SKM-1 treated with dmso at 0.1 percent for 144 hours (cell line): ENCODE results near the gene NCS1.

Experiments used
- DNase-seq: peaks from one replicate; lab custom pipeline; 2025; ENCODE audit not compliant: unreplicated experiment; lab: John Stamatoyannopoulos, UW

Gene NCS1

GRCh38 chr9:130212543-130213297 lies 40.5 kb downstream of the NCS1 start:
- DNase-seq = no peak

DNA sequence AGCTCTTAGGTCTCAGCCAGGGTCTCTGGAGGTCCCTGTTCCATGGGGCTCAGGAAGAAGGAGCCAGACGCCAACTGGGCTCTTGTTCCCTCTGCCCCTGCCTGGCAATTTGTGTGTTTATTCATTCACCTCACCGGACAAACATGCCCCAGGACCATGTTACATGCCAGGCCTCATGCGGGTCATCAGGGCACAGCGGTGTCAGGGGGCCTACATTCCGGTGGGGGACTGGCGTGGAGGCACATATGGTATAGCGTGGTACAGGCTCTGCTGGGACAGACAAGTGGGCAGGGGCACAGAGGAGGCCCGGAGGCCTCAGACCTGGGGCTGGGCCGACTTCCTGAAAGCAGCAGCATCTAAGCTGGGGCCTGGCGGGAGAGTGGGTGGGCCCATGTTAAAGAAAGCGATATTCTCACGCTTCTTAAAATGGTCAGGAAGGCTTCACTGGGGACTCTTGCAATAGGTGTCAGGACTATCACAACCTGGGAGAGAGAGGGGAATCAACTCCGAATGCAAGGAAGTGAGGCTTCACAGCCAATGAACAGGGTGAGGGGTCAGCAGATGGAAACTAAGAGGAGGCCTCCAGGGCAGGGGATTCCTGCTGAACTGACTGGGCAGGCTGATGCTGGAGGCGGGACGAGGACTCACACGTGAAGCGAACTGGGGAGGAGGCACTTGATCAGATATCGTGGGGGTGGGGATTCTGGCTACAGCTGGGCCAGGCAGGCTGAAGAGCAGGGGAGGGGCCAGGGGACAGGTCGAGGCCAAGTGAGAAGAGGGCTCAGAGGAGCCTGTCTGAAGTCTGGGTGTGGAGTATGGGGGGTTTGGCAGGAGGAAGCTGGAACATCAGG lies 41.9 kb downstream of the NCS1 start:
- no peak for DNase-seq

DNA sequence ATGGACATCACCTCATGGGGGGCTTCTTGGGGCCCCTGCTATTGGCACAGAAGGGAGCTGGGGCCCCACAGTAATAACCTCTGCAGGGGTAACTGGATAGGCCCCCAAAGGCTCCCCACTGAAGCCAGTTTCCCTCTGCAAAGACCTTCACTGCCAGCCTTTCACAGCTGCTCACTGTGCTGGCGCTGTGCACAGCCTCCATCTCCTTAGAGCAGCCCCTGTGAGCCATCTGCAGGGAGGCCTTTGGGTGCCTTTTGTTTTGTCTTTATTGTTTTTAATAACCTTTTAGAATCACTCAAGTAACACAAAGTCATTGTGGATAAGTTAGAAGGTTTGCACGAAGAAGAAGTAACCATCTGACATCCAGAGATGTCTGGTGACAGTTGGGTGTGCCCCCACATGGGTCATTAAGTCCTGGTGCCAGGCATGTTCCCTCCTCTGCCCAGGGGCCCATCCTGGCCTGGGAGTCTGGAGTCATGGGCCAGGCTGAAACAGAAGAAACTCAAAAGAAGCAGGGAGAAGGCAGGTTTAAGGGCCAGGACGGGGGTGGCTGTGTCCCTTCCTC lies 42.7 kb downstream of the NCS1 start:
- DNase-seq = no peak

DNA sequence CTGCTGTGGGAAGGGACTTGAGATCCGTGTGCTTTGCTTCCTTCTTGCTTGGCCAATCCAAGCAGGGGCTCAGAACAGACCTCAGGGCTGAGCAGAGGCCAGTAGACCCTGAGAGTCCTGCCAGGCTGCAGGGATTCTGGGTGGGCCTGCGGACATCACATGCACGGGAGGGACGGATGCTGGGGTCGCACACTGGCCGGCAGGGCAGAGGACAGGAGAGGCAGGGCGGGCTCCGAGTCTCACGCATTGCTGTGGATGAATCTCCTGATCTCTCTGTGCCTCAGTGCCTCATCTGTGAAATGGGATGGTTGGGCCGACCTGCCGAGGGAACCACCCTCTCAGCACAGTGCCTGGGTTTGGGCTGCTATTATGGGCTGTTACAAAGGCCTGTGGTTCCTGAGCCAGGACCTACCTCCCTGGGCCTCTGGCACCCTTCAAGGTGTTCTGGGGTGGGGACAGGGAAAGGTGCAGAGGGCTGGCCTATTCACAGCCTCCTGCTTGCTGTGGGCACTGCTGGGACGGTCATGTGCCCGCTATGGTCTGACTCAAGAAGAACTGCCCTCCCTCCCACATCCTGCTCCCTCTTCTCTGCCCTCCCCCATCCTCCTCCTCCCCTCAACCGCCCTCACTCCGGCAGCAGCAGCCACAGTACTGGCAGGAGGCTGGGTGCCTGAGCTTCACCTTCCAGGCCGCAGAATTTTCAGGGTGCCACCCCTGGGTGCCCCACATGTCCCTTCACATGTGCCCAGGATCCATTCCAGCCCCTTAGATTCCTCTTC lies 43.3 kb downstream of the NCS1 start:
- no peak for DNase-seq

GRCh38 chr9:130217838-130218237 lies 45.6 kb downstream of the NCS1 start:
- DNase-seq = no peak

DNA sequence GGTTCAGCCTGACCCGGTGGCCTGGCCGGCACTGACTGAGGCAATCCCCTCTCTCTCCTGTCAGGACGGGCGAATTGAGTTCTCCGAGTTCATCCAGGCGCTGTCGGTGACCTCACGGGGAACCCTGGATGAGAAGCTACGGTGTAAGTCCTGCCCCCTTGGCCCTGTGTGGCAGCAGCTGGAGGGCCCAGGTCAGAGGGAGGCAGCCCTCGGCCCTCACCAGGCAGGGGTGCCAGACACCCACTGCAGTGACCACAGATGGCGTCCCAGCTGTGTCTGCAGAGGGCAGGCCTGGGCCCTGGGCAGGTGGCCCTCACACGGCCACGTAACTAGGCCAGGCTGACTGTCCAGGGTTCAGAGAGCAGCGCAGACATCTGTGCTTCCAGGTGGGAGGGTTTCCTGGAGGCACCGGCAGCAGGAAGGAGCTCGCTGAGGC lies 47.5 kb downstream of the NCS1 start:
- DNase-seq = no peak

DNA sequence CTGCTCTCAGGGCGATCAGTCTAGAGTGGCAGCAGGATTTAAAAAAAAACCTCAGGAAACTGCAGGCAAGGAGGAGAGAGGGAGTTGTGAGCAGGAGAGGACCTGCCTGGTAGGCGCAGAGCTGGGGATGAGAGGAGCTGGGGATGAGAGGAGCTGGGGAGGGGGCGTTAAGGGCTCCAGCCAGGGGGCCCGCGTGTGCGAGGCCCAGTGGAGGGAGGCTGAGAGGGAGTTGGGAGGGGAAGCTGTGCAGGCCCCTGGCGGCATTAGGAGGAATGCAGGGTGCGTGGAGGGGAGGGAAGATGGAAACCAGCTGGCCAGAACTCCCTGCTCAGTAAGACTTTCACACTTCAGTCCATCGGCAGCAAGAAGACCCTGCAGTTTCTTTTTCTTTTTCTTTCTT lies 48.1 kb downstream of the NCS1 start:
- DNase-seq = no peak

DNA sequence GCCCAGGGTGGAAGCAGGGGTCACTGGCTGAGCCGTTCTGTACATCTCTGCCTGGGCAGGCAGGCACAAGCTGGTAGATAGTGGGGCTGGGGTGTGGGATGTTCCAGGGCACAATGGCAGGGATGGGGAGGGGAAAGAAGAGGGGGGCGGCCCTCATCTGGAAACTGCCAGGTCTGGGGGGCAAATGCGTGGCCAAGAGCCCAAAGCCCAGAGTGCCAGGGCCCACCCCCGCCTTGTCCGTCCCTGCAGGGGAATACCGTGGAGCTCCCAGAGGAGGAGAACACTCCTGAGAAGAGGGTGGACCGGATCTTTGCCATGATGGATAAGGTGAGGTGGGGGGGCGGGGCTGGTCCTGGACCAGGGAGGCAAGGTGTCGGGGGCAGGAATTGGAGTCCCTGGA lies 50.6 kb downstream of the NCS1 start:
- DNase-seq = no peak

- no peak for DNase-seq
Observed at GRCh38 chr9:130225071-130225470, 52.9 kb downstream of the NCS1 start.

DNA sequence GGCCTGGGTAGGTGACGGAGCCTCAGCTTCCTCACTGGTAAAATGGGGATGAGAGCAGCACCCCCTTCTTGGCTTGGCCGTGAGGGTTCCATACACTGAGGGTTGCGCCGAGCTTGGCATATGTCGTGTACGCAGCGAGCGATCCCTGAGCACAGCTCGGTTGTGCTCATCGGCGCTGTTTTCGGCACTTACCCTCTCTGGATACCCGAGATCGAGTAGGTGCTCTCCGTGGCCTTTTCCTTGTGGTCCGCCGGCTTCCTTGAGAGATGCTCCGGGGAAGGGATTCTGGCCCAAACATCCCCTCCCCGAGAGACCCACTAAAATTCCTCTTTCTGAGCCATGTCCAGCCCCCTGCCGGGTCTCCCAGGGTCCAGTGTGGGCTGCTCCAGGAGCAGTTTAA lies 53.4 kb downstream of the NCS1 start:
- no peak for DNase-seq

DNA sequence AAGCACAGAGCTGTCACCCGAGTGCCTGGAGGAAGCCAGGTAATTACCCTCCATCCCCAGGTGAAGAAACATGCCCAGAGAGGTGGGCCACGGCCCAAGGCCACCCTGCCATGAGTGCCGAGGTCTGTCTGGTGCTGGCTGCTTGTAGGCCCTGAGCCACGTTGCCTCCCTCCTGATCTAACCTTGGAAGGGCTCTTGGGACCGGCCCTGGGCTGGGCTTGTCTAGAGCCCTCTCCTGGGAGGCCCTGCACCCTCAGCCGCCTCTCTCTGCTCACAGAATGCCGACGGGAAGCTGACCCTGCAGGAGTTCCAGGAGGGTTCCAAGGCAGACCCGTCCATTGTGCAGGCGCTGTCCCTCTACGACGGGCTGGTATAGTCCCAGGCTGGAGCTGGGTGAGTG lies 53.9 kb downstream of the NCS1 start:
- DNase-seq = no peak

DNA sequence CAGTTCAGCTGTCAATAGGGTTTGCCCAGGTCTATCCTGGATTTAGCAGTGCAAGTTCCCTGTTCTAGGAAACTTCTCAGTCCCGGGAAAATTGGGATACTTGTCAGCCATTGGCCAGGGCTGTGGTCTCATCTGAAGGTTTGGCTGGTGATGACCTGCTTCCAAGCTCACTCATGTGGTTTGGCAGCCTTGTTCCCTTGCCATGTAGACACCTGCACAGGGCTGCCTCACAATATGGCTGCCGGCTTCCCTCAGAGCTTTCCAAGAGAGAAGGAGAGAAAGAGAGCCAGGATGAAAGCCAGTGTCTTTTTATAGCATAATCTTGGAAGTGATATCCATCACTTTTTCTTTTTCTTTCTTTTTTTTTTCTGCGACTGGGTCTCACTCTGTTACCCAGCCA lies 55.6 kb downstream of the NCS1 start:
- no peak for DNase-seq

DNA sequence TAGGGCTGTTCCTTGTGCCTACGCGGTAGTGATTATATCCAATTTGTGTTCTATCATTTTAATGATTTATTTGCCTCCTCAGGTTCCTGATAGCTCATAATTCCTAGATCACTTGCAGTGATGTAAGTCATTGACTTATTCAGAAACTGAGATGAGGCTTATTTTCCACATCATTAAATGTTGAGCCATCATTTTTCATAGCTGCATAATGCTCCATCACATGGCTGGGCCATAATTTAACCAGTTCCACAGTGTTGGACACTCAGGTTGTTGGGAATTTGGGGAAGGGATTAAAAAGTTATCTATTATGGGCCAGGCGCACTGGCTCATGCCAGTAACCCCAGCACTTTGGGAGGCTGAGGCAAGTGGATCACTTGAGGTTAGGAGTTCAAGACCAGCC lies 57.6 kb downstream of the NCS1 start:
- no peak for DNase-seq

- no peak for DNase-seq
Observed at GRCh38 chr9:130230631-130231030, 58.4 kb downstream of the NCS1 start.

- no peak for DNase-seq
Observed at GRCh38 chr9:130232899-130233586, 60.8 kb downstream of the NCS1 start.

DNA sequence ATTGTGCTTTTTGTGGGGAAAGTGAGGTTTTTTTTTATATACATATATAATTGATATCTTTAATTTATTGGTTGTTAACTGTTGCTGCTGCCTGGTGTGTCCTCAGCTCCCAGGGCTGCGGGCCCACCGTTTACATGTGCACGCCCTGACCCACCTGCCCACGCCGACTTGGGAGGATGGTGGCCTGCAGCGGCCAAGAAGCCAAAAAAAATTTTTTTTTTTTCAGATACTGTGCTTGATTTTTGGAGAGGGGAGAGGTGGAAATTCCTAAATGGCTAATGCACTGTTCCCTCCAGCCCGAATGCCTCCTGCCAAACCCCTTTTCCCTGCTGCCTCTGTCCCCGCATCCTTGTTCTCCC lies 61.4 kb downstream of the NCS1 start:
- no peak for DNase-seq

DNA sequence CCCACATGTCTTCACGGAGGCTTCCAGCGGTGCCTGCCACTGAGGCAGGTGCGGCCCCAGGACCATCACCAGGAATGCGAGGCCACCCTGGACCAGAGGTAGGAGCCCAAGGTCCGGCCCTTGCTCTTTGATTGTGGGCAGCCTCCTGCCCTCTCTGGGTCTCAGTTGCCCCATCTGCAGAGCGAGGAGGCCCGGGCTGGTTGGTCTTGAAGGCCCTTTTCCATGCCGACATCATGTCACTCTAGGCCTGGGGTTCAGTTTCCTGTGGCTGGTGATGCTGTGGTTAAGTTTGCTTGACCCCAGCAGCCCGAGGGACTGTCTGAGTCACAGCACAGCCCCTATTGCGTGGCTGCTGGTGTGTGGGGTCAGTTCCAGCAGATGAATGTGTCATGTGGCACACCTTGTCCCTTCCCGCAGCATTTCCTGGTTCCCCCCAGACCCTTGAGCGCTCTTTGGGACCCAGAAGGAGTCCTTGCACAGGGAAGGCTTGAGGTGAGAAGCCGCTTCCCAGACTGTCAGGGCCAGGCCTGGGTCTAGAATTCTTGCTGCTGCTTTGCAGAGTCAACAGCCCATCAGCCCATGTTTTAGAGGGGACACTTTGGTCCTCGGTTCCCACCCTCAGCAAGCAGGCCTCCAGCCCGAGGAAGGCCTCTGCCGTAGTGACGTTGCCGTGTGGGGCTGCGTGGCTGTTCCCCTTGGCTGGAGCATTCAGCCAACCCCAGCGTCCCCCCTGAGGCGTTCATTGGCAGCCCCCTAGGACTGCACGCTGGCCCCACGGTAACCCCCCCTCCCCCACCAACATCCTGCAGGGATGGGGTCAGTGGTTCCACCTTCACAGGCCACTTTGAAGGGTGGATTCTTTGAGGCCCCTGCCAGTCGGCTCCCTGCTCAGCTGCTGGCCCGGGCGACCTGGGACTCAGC lies 62.4 kb downstream of the NCS1 start:
- DNase-seq = no peak

GRCh38 chr9:130235558-130236435 lies 63.6 kb downstream of the NCS1 start:
- DNase-seq = peak; percentile 40
